Lung (tissue), 12 donors: ENCODE results near the gene TNFAIP8. TPM values are rescaled to one million over a fixed set of nuclear protein-coding genes. Genes with fewer than 3 reads are reported as not detected.
A peak's percentile ranks its signal among the peaks of the same experiment; 100 is the strongest.
"Not testable (repeated sequence)": the region's sequence is repeated elsewhere in the genome, so short reads cannot be mapped to it uniquely, and the experiment has no call there.

ENCODE experiments used
- ATAC-seq: fragments of 200-7000 bp; cut with Tn5 transposase; one replicate; pipeline ENCODE4 v1.9.1; 2020; ENCODE audit warnings: moderate number of reproducible peaks; ENCODE audit not compliant: insufficient read depth, low FRiP score
- DNase-seq, 3 donors: peaks; one replicate each; pipeline ENCODE4 v3.0.0-alpha.2; 2013 to 2017
- H3K27ac ChIP-seq, 2 donors: one replicate each; pipeline ENCODE4 v1.5.1; 2013; ENCODE audit warnings: mild to moderate bottlenecking in 2 of 2, moderate library complexity in 2 of 2, control low read depth in 1 of 2, inconsistent platforms in 1 of 2, low read depth in 1 of 2, low read length in 1 of 2
- H3K27me3 ChIP-seq, 3 donors: one replicate each; pipeline ENCODE4 v1.5.1; 2013; ENCODE audit warnings: low read length in 2 of 3; ENCODE audit not compliant: control insufficient read depth in 3 of 3, insufficient read depth in 3 of 3
- H3K36me3 ChIP-seq, 4 donors: one replicate each; pipeline ENCODE4 v1.5.1; 2013; ENCODE audit warnings: low read length in 4 of 4, mild to moderate bottlenecking in 1 of 4, moderate library complexity in 1 of 4; ENCODE audit not compliant: control insufficient read depth in 4 of 4, insufficient read depth in 4 of 4
- H3K4me1 ChIP-seq, 5 donors: one replicate each; pipeline ENCODE4 v1.5.1; 2013; ENCODE audit warnings: low read length in 5 of 5, mild to moderate bottlenecking in 2 of 5, moderate library complexity in 1 of 5; ENCODE audit not compliant: control insufficient read depth in 5 of 5, insufficient read depth in 5 of 5
- H3K4me3 ChIP-seq: one replicate; pipeline ENCODE4 v1.5.1; 2013; ENCODE audit warnings: mild to moderate bottlenecking, control low read depth, moderate library complexity
- H3K9ac ChIP-seq, 2 donors: one replicate each; pipeline ENCODE4 v1.5.1; 2013; ENCODE audit warnings: low read length in 2 of 2, control low read depth in 1 of 2; ENCODE audit not compliant: insufficient read depth in 1 of 2
- H3K9me3 ChIP-seq, 4 donors: one replicate each; pipeline ENCODE4 v1.5.1; 2013; ENCODE audit warnings: low read length in 3 of 4, mild to moderate bottlenecking in 1 of 4, moderate library complexity in 1 of 4; ENCODE audit not compliant: control insufficient read depth in 4 of 4, insufficient read depth in 3 of 4
- CTCF ChIP-seq: IDR thresholded peaks from 2 replicates; pipeline ENCODE4 v1.5.1; 2012; ENCODE audit warnings: mild to moderate bottlenecking; ENCODE audit errors: control extremely low read depth, extremely low read depth
- WGBS, 2 donors: extraction: QIAGEN DNeasy Blood & Tissue Kit; methylation state at CpG; one replicate each; pipeline ENCODE4 v1.1.7; 2013; 5-methylcytosine and 5-hydroxymethylcytosine counted together
- polyA plus RNA-seq, 2 donors: library from polyadenylated mRNA; stranded (reverse); fragments of 200-250 nt; gene quantifications; one replicate each; pipeline ENCODE4 v1.2.1, GENCODE V29; 2013
- total RNA-seq, 2 donors: library from RNA; depleted of rRNA in 1 of 2; stranded (reverse); fragments of >200 nt in 1 of 2; gene quantifications; one replicate each; pipeline ENCODE4 v1.2.1, GENCODE V29; 2014 to 2021
- donor health status: control.
- donor health status: control.
- donor health status: Bipolar disorder and iron deficiency.
- donor health status: healthy.
- donor health status: DM: yes; HTN: yes; CAD: no.

The TNFAIP8 gene
- total and polyA plus RNA-seq, 4 donors: 11.5 to 58.9 (median 35.6) TPM

DNA sequence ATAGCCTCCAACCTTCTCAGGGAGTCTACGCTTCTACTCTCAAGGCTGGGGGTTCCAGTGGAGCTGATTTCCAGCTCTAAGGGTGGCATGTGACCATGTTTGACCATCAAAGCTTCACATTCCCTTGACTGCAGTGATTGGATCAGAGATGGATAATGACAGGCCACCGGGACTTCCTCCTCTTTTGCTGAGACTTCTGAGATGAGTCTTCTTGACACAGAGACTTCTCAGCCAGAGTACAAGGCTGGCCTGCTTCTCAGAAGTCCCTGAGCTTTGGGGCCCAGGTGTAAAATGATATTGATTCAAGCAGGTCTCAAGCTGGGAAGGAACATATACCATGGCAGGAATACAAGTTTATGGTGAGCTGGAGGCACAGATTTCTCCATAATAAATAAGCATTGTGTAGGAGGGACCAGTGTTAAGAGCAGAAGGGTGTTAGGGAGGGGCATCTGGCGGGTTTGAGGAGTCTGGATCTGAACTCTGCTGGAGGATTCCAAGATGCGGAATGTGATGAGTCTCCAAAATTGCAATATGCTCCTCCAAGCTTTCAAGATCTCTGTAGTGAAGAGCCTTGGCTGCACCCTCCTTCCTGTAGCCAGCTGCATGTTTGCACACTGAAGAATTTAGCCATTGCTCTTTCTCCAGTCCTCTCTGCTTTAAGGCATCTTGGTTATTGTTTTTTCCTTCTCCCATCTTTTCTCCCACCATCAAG, 54.8 kb downstream of the TNFAIP8 start:
- Histone ChIP-seq H3K4me1 (peaks cover 0 to 6% (median 0%) of the 10 kb centered on the region in 5 donors), H3K9me3 (no peaks in the 10 kb centered on the region), H3K36me3 (no peaks in the 10 kb centered on the region), H3K4me3 (no peak overlapping the region), H3K27me3 (no peaks in the 10 kb centered on the region), H3K9ac (no peak overlapping the region), H3K27ac (no peak overlapping the region)
- peak in 1 of 3 donors; percentile 32 for DNase-seq
- ATAC-seq: no peak
- TF ChIP-seq CTCF: no peak
- WGBS, 2 donors: 83 to 90% methylated on average over 4 of the region's 4 CpGs

DNA sequence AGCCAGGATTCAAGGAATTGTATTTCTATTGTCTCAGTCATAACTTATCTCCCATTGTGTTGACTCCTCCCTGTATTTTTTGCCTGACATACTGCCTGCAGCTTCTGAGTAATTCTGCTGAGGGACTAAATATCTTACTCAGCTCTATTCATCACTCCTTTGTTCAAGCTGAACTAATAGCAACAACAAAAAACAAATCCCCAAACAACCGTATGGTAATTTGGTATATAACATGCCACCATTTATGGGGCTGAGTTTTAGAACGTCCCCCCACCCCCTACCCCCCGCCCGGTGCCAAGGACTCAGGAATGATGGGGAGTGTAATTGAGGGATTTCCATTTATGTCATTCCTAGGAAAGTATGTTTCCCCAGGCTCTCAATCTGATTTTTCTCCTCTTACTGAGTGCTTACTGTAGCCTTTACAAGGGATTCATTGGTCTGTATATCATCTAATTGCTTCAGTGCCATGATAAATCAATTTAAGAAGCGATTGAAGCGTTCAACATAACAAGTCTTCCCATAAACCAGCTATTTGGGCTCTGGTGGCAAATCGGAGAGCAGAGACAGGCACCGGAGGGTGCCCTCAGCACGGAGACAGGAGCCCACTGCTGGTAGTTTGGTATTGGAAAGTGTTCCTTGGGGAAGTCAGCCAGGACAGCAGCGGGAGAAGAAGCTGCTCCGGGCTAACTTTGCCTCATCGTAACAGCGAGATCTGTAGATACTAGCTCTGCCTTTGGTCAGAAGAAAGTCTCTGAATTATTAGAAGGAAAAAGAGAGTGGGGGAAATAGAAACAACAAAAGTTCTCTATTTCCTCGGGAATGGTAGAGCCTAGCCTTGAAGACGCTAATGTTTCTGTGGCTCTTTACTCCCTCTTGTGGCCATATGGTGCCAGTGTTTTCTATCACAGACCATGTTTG, 55.8 kb downstream of the TNFAIP8 start:
- H3K9ac ChIP-seq: peak overlapping the region; percentile 46 to 89
- DNase-seq (peak; percentile 74 to 90 (median 89)), ATAC-seq (peak; percentile 96)
- H3K27me3 ChIP-seq: no peaks in the 10 kb centered on the region
- peak overlapping the region; percentile 34 to 64 for H3K27ac ChIP-seq
- no peaks in the 10 kb centered on the region for H3K9me3 ChIP-seq
- peak overlapping the region; percentile 22 for H3K4me3 ChIP-seq
- TF ChIP-seq CTCF: peak; percentile 86
- H3K4me1 ChIP-seq: peaks cover 0 to 6% (median 0%) of the 10 kb centered on the region in 5 donors
- WGBS, 2 donors: 16 to 18% methylated on average over 15 of the region's 15 CpGs
- no peaks in the 10 kb centered on the region for H3K36me3 ChIP-seq

- H3K9me3 ChIP-seq: no peaks in the 10 kb centered on the region
- H3K4me3 ChIP-seq: no peak overlapping the region
- no peak overlapping the region for H3K27ac ChIP-seq
- 42 to 49% methylated on average over 9 of the region's 9 CpGs for WGBS, 2 donors
- peak in 2 of 3 donors; percentile 31 to 34 for DNase-seq
- H3K36me3 ChIP-seq: no peaks in the 10 kb centered on the region
- peaks cover 0 to 6% (median 0%) of the 10 kb centered on the region in 5 donors for H3K4me1 ChIP-seq
- H3K27me3 ChIP-seq: no peaks in the 10 kb centered on the region
- H3K9ac ChIP-seq: no peak overlapping the region
- ATAC-seq: no peak
- no peak for TF ChIP-seq CTCF
These were observed 56.7 kb downstream of the TNFAIP8 start for GRCh38 chr5:119412279-119413227.

GRCh38 chr5:119414124-119414734, 58.4 kb downstream of the TNFAIP8 start:
- not testable (repeated sequence) for H3K9me3 ChIP-seq, H3K27ac ChIP-seq, H3K4me1 ChIP-seq, H3K36me3 ChIP-seq, H3K9ac ChIP-seq, H3K4me3 ChIP-seq, ATAC-seq, DNase-seq, H3K27me3 ChIP-seq
- WGBS, 2 donors: 64 to 68% methylated on average over 13 of the region's 13 CpGs
